GM21526 (cell line): ENCODE data around the gene CCDC185.

Experiments
- ATAC-seq: cut with Tn5 transposase; IDR thresholded peaks from one replicate; pipeline ENCODE4 v1.9.1; 2021; ENCODE audit warnings: moderate library complexity; ENCODE audit not compliant: unreplicated experiment, low FRiP score

The CCDC185 gene

DNA sequence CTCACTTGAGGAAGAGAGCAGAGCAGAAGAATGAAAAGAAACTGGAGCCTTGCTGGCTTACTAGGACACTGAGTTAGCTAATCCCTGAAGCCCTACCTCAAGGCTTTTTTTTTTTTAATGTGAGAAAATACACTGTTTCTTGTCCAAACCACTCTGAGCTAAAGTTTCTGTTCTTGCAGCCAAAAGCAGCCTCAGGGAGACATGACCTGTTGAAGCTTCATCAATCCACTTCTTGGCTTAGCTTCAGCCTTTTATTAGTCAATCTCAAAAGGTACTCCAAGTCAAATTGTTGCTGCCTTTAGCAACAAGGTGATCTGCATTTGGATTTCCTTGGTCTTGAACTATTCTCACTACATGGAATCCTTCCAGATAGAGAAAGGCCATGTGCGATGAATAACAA is 33.7 kb downstream of the CCDC185 start:
- ATAC-seq, result no peak

DNA sequence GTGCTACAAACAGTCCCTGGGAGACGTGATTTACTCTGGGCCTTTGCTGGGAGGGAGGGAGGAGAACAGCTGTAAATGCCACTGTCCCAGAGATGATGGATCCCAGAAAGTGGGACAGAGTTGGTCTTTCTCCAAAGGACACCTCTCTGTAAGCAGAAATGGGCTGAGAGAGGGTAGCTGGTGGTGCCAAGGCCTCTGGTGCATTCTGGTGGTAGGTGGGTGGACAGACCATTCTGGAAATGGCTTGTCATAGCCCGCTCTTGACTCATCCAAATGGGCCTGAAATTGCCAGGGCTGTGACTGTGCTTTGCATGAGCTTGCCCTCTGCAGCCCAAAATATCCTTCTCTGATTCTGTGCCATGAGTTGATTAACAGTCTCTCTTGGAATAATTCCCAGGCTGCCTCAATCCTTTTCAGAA is 36.1 kb downstream of the CCDC185 start:
- ATAC-seq, result no peak

DNA sequence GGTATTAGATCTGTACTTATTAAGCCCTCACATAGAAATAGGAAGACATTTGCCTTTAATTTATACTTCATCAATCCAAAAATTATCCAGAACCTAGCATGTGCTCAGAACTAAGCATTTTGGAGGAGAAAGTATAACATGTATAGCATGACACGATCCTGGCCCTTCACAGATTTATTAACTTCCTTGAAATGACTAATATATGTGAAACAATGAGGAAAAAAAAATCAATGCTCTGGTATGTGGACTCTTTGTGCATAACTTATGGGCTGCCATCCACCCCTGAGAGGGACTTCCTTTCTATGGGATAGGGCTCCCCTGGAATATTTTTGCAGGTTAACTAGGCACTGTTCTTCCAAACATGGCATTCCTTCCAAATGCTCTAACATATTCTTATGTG is 36.6 kb downstream of the CCDC185 start:
- ATAC-seq, result no peak

DNA sequence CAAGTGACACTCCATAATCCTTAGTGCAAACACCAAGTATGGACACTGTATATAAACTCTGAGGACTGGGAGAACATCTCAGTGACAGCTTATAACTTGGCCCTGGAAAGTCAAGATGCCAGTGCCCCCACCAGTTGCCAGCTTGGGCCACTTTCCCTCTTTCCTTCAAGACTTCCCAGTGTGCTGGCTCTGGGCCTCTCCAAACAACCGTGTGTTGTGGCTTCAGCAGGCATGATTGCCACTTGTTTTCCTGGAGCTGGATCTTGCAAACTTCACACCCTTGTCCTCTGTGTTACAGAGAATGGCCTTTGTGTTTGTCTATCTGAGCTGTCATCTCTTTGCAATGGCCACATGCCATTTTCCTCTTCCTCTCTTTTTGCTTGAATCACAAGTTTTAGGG is 37.0 kb downstream of the CCDC185 start:
- ATAC-seq, result no peak

DNA sequence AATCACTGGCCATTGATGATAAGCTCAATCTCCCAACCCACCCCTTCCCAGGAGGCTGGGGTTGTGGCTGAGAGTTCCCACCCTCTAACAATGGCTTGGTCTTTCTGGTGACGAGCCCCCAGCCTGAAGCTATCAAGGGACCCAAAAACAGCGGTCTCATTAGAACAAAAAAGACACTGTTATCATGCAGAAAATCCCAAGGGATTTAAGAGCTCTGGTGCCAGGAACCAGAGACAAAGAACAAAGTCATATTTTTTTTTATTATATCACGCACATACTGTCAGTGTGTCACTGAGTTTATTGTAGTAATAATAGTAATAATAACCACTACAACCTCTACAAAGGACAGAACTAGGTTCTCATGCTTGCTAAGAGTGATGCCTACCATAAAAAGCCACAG is 43.9 kb downstream of the CCDC185 start:
- no peak for ATAC-seq

DNA sequence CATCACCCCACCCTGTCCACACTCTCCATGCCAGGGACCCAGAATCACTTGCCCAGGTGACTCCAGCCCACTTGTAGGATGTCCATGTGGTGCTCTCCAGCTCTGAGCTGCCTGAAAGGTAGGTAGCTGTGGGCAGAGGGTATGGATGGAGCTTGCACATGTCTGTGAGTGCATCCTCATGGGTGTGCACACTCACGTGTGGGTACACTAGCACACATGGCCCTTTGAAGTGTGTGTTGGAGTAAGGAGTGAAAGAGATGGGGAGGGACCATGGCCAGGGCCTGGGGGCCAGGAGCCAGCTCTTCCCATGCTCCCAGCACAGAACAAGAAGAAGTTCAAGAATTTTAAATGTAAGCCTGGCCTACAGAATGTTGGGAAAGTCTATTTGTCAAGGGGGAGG is 50.2 kb downstream of the CCDC185 start:
- no peak for ATAC-seq

DNA sequence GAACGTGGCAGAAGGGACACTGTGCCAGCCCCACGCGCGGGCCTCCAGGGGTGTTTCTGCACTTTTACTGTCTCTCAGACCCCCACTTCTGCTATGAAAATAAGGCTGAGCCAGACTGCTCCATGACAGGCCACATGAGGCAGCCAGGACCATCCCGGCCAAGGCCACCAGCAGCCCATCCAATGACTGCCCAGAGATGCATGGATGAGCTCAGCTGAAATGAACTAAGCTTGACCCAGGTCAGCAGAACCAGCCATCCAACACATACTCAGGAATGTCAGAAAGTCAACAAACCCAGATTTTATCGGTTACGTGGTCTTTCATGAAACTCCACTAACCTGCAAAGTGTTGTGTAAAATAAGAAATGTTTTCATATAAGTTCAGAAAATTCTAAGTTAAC is 51.2 kb downstream of the CCDC185 start:
- no peak for ATAC-seq
